Immature natural killer cell (primary cell): ENCODE results near the gene PHACTR1. TPM values are rescaled to one million over a fixed set of nuclear protein-coding genes. Genes with fewer than 3 reads are reported as not detected.

ENCODE experiments used
- DNase-seq, 3 donors: peaks; one replicate each; pipeline ENCODE4 v3.0.0; 2022; ENCODE audit warnings: mixed read lengths in 1 of 3
- H3K27ac Mint-ChIP-seq, 6 donors: one replicate each; pipeline ENCODE4 v1.8.0; 2020; ENCODE audit warnings: mixed read lengths in 6 of 6, mild to moderate bottlenecking in 5 of 6, inconsistent platforms in 4 of 6, moderate library complexity in 3 of 6
- H3K27me3 Mint-ChIP-seq, 3 donors: one replicate each; pipeline ENCODE4 v1.8.0; 2020 to 2021; ENCODE audit warnings: low read depth in 3 of 3, mild to moderate bottlenecking in 3 of 3, mixed read lengths in 3 of 3, moderate library complexity in 3 of 3, inconsistent platforms in 1 of 3
- H3K36me3 Mint-ChIP-seq, 3 donors: one replicate each; pipeline ENCODE4 v1.8.0; 2020; ENCODE audit warnings: mixed read lengths in 3 of 3, inconsistent platforms in 2 of 3, mild to moderate bottlenecking in 2 of 3
- H3K4me1 Mint-ChIP-seq, 2 donors: one replicate each; pipeline ENCODE4 v1.8.0; 2020; ENCODE audit warnings: inconsistent platforms in 2 of 2, mild to moderate bottlenecking in 2 of 2, mixed read lengths in 2 of 2, moderate library complexity in 1 of 2
- H3K4me3 Mint-ChIP-seq, 5 donors: one replicate each; pipeline ENCODE4 v1.8.0; 2020; ENCODE audit warnings: mild to moderate bottlenecking in 5 of 5, mixed read lengths in 5 of 5, inconsistent platforms in 3 of 5, moderate library complexity in 3 of 5
- H3K9me3 Mint-ChIP-seq, 6 donors: one replicate each; pipeline ENCODE4 v1.8.0; 2020; ENCODE audit warnings: mild to moderate bottlenecking in 6 of 6, mixed read lengths in 6 of 6, inconsistent platforms in 4 of 6, moderate library complexity in 3 of 6
- polyA plus RNA-seq, 3 donors: library from polyadenylated mRNA; unstranded; fragments of 300-500 nt; fragmentation: Illumina TruSeq; gene quantifications; one replicate each; pipeline ENCODE4 v1.2.3, GENCODE V29; 2021

The PHACTR1 gene
- polyA plus RNA-seq, 3 donors from 2014 or later, result 0.41 to 1.1 (median 0.43) TPM

DNA sequence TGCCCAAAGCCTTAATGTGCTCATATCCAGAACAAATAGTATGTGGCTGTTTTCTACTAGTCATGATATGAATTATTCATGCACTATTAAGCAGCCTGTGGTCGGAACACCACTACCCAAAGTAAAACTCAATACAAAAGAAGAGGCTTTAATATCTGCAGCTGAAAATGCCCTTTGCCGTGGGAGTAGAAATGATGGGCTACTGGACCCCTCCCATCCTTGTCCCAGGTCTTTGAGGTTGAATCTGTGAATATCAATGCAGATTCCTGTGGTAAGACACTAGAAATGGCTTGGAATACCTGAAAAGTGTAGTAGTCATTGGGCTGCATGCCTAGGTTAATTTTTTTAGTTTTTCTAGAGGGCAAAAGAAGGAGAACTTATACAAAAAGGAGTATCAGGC, 308.0 kb downstream of the PHACTR1 start:
- peaks cover 0 to 11% (median 2%) of the 10 kb centered on the region in 3 donors for H3K27me3 Mint-ChIP-seq
- H3K4me1 Mint-ChIP-seq, result no peaks in the 10 kb centered on the region
- no peak for DNase-seq
- H3K4me3 Mint-ChIP-seq, result no peak overlapping the region
- H3K27ac Mint-ChIP-seq, result no peak overlapping the region
- no peaks in the 10 kb centered on the region for H3K36me3 Mint-ChIP-seq
- H3K9me3 Mint-ChIP-seq, result no peaks in the 10 kb centered on the region

DNA sequence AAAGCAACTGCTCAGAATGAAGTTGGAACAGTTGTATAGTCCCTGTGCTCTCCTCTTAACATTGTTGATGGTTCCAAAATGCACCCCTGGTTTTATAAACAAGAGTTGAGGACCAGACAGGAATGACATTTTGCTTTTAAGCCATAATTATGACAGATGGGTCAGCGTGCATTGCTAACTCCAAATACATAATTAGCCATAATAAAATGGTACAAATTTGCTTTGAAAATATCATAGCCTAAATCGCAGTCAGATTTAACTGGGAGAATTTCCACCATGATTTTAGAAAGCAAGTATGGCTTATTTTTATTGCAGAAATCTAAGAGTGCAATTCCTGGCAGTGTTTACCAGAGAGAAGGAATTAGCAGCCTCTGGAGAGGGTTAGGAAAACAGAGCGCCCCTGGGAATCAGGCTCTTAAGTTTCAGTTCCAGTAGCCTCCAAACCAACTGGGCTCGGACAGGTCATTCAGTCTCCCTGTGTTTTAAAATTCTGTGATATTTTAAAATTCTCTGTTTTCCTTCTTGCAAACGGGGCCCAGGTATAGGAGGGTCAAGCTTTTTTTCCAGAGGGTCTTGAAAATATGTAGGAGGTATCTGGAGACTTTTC, 309.4 kb downstream of the PHACTR1 start:
- H3K9me3 Mint-ChIP-seq, result no peaks in the 10 kb centered on the region
- no peak for DNase-seq
- H3K27ac Mint-ChIP-seq, result no peak overlapping the region
- no peaks in the 10 kb centered on the region for H3K4me1 Mint-ChIP-seq
- H3K27me3 Mint-ChIP-seq, result peaks cover 0 to 11% (median 0%) of the 10 kb centered on the region in 3 donors
- no peak overlapping the region for H3K4me3 Mint-ChIP-seq
- no peaks in the 10 kb centered on the region for H3K36me3 Mint-ChIP-seq

DNA sequence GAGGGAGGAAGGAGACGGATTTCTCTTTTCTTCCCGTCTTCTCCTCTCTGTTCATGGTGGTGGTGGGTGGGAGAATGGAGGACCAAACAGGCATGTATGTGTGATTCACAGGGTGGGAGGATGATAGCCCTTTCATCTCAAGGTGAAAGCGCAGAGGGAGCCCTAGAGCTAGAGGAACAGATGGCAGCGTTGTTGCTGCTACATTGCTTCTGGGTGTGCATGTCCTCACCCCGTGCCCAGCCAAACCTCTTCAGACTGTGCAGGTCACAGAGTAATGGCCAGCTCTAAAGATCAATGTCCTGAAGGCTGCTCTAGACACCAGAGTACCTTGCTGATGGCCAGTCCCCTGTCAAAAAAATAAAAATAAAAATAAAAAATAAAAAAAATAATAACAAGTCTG, 310.0 kb downstream of the PHACTR1 start:
- Mint-ChIP-seq H3K27me3 (peaks cover 0 to 11% (median 0%) of the 10 kb centered on the region in 3 donors), H3K9me3 (no peaks in the 10 kb centered on the region), H3K4me3 (no peak overlapping the region)

DNA sequence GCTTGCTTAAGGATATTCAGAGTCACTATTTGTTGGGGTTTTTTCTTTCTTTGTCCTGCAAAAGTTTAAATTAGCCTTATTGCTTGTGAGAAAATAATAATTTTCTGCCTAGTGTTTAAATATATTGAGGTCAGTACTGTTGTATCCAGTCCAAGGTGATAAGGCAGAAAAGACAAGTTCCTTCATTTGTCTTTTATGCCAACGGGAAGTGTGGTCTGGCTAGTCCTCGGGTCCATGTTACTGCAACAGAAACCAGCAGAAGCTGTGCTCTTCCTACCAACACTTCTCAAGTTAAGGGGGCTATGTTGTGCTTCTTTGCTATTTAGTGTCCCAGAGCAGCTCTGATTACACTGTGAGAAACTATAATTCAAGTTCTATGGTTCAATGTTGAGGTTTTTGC, 310.6 kb downstream of the PHACTR1 start:
- Mint-ChIP-seq H3K9me3 (no peaks in the 10 kb centered on the region), H3K4me1 (no peaks in the 10 kb centered on the region), H3K27me3 (peaks cover 0 to 7% (median 0%) of the 10 kb centered on the region in 3 donors), H3K36me3 (no peaks in the 10 kb centered on the region), H3K27ac (no peak overlapping the region), H3K4me3 (no peak overlapping the region)
- no peak for DNase-seq

More for the DNA sequence above, 310.0 kb downstream of the PHACTR1 start:
- Mint-ChIP-seq H3K4me1 (no peaks in the 10 kb centered on the region), H3K27ac (no peak overlapping the region), H3K36me3 (no peaks in the 10 kb centered on the region)
- no peak for DNase-seq

DNA sequence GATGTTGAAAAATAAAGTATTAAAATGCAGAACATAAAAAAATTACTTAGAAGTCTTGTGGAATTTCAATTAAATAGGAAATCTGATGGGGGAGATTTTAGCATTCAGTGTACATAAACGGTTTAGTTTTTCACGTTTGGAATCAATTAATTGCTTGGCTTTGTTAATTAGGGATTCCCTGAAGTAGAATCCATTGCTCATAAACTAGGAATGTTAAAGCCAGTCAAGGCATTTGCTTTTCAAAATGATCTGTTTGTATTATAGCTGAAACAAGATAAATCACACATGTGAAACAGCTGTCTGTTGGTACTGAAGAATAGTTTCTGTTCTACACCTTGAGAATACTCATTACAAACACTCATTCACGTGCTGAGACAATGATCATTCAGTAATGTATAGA, 313.8 kb downstream of the PHACTR1 start:
- Mint-ChIP-seq H3K4me3 (no peak overlapping the region), H3K9me3 (no peaks in the 10 kb centered on the region), H3K36me3 (no peaks in the 10 kb centered on the region), H3K27me3 (peaks cover 0 to 6% (median 3%) of the 10 kb centered on the region in 3 donors), H3K4me1 (no peaks in the 10 kb centered on the region), H3K27ac (no peak overlapping the region)
- no peak for DNase-seq

DNA sequence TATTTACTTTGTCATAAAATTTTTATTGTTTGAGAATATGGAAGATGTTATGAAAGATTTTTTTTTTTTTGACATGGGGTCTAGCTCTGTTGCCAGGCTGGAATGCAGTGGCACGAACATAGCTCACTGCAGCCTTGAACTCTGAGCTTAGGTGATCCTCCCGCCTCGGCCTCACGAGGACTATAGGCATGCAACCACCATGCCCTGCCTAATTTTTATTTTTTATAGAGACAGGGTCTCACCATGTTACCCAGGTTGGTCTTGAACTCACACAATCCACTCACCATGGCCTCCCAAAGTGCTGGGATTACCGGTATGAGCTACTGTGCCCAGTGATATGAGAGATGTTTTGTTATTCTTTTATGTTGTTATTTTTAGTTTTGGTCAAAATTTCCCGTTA, 316.0 kb downstream of the PHACTR1 start:
- Mint-ChIP-seq H3K27me3 (peaks cover 3 to 9% (median 3%) of the 10 kb centered on the region in 3 donors), H3K4me3 (no peak overlapping the region), H3K4me1 (no peaks in the 10 kb centered on the region), H3K9me3 (no peaks in the 10 kb centered on the region), H3K36me3 (peaks cover 0 to 3% (median 0%) of the 10 kb centered on the region in 3 donors), H3K27ac (no peak overlapping the region)
- no peak for DNase-seq

DNA sequence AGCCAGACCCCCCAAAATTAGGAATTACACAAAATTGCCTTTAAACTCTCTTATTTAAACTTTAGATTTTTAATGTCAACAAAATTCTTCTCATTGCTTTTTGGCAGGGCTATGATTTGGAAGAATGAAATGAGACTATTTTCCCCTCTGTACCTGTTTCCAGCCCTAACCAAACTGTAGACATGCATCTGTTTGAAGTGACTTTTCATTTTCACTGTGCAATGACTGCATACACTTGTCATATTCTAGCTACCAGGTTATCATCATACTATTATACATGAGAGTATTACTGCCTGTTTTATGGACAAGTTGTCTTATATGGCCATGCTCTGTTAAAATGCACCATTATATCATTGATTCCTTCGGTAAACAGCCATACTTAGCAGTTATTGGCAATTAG, 316.6 kb downstream of the PHACTR1 start:
- H3K9me3 Mint-ChIP-seq, result no peaks in the 10 kb centered on the region
- no peak overlapping the region for H3K27ac Mint-ChIP-seq
- H3K36me3 Mint-ChIP-seq, result peaks cover 0 to 5% (median 0%) of the 10 kb centered on the region in 3 donors
- H3K27me3 Mint-ChIP-seq, result peaks cover 3 to 9% (median 3%) of the 10 kb centered on the region in 3 donors
- DNase-seq, result no peak
- no peaks in the 10 kb centered on the region for H3K4me1 Mint-ChIP-seq
- H3K4me3 Mint-ChIP-seq, result no peak overlapping the region

DNA sequence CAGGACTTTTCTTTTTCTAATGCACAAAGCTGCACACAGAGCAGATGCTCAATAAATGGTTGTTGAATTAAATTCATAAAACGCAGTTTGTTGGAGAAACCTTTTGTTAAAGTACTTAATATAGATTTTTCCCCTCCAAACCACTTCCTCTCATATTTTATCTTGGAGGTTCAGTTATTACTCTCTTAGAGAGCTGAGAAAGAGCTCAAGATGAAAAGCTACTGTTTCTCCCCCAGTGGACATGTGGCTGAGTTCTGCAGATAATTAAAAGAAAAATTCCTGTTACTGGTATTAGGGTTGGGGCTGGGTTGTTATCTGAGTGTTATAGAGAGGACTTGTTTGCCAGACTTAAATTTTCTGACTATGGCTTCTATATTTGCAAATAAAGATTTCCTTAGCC, 317.7 kb downstream of the PHACTR1 start:
- Mint-ChIP-seq H3K4me3 (no peak overlapping the region), H3K27ac (no peak overlapping the region), H3K36me3 (peaks cover 0 to 5% (median 0%) of the 10 kb centered on the region in 3 donors), H3K27me3 (peaks cover 3% of the 10 kb centered on the region in 3 donors), H3K4me1 (no peaks in the 10 kb centered on the region), H3K9me3 (no peaks in the 10 kb centered on the region)
- DNase-seq, result no peak

DNA sequence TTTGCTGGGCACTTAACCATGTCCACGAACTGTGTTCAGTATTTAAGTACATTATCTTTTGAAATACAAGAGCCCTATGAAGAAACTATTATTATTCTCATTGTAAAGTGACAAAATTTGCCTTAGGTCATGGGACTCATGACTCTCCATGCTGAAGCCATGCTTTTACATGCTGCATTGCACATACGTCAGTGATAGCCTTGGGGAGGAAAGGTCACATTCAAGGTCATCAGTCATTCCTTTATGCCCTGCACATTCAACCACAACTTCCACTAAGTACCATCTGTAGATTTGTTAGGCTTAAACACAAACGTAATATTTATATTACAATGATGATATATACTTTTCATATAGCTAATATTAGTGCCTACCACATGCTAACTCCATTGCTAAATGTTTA, 319.0 kb downstream of the PHACTR1 start:
- H3K4me1 Mint-ChIP-seq, result no peaks in the 10 kb centered on the region
- no peak for DNase-seq
- no peak overlapping the region for H3K27ac Mint-ChIP-seq
- H3K27me3 Mint-ChIP-seq, result peaks cover 3 to 5% (median 3%) of the 10 kb centered on the region in 3 donors
- H3K4me3 Mint-ChIP-seq, result no peak overlapping the region
- H3K36me3 Mint-ChIP-seq, result peaks cover 0 to 5% (median 0%) of the 10 kb centered on the region in 3 donors
- H3K9me3 Mint-ChIP-seq, result no peaks in the 10 kb centered on the region

DNA sequence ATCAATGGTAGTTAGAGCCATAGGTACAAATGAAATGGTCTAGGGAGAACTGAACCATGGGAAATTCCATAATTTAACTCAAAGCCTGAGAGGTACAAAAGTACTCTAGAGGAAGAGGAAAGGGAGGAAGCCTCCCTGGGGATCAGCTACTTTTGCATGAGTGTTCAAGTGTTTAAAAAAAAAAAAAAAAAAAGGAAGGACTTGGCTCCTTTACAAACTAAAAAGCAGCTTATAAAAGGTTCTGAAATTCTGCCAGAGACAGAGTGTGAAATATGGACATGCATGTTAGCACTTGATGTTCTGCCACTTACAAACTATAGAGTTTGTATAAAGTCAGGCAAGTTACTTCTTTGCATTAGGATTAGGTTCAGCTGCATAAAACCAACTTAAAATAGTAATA, 321.7 kb downstream of the PHACTR1 start:
- Mint-ChIP-seq H3K27ac (no peak overlapping the region), H3K36me3 (peaks cover 0 to 5% (median 0%) of the 10 kb centered on the region in 3 donors), H3K27me3 (peaks cover 0 to 5% (median 3%) of the 10 kb centered on the region in 3 donors), H3K4me1 (no peaks in the 10 kb centered on the region), H3K4me3 (no peak overlapping the region), H3K9me3 (no peaks in the 10 kb centered on the region)
- DNase-seq, result no peak

DNA sequence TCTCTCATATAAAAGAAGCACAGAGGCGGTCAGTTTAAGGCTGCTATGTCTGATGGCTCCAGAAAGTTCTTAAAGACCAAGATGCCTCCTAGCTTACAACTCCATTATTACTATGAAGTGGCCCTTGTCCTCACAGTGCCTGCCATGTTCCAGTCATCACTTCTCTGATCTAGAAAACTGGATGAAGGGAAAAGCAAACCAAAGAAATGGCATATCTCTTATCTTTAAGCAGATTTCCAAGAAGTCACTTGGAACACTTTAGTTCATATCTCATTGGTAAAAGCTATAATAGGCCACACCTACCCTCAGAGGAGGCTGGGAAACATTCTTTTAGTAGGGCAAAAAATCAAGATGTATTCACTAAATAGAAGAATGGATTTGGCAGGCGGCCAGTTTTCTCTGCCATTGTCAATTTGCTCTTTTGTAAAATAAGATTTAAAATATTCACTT, 322.2 kb downstream of the PHACTR1 start:
- no peak for DNase-seq
- H3K9me3 Mint-ChIP-seq, result no peaks in the 10 kb centered on the region
- no peaks in the 10 kb centered on the region for H3K4me1 Mint-ChIP-seq
- no peak overlapping the region for H3K4me3 Mint-ChIP-seq
- peaks cover 0 to 5% (median 3%) of the 10 kb centered on the region in 3 donors for H3K27me3 Mint-ChIP-seq
- H3K27ac Mint-ChIP-seq, result no peak overlapping the region
- peaks cover 0 to 5% (median 0%) of the 10 kb centered on the region in 3 donors for H3K36me3 Mint-ChIP-seq

DNA sequence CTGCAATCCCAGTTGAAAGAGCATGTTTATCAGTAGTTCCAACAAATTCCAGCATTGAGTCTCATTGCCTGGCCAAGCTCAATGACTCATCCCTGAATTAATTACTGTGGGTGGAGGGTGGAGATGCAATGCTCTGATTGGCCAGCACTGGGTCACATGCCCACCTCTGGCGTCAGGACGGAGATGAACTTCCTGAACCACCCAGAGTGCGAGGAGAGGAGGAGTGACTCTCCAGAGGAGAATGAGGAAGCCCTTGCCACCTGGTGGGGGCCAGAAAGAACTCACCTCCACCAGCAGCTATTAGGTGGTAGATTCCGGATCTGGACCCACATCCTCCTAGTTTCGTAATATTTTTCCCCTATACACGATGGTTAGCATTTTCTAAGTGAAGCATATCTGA, 327.8 kb downstream of the PHACTR1 start:
- H3K27me3 Mint-ChIP-seq, result peaks cover 2 to 5% (median 4%) of the 10 kb centered on the region in 3 donors
- H3K4me1 Mint-ChIP-seq, result no peaks in the 10 kb centered on the region
- no peaks in the 10 kb centered on the region for H3K36me3 Mint-ChIP-seq
- no peaks in the 10 kb centered on the region for H3K9me3 Mint-ChIP-seq
- H3K4me3 Mint-ChIP-seq, result no peak overlapping the region
- no peak for DNase-seq
- H3K27ac Mint-ChIP-seq, result no peak overlapping the region

DNA sequence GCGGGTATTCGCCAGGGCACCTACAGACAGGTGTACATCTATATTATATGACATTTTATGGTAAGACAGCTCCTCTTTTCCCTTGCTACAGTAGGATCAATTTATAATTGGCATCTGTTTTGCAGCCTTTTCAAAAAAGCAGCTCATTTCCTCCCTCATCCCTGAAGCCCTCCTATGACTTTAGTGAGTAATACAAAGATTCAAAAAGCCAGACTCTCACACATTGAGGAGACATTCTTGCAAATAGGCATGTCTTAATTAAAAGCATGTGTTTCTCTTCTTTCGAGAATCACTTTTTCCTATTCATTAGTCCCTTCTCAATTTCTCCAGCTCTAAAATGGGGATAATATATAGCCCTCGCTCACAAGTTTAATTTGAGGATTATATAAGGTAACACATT, 328.3 kb downstream of the PHACTR1 start:
- no peaks in the 10 kb centered on the region for H3K36me3 Mint-ChIP-seq
- H3K27ac Mint-ChIP-seq, result no peak overlapping the region
- peaks cover 3 to 5% (median 3%) of the 10 kb centered on the region in 3 donors for H3K27me3 Mint-ChIP-seq
- DNase-seq, result no peak
- H3K4me1 Mint-ChIP-seq, result no peaks in the 10 kb centered on the region
- no peaks in the 10 kb centered on the region for H3K9me3 Mint-ChIP-seq
- H3K4me3 Mint-ChIP-seq, result no peak overlapping the region

DNA sequence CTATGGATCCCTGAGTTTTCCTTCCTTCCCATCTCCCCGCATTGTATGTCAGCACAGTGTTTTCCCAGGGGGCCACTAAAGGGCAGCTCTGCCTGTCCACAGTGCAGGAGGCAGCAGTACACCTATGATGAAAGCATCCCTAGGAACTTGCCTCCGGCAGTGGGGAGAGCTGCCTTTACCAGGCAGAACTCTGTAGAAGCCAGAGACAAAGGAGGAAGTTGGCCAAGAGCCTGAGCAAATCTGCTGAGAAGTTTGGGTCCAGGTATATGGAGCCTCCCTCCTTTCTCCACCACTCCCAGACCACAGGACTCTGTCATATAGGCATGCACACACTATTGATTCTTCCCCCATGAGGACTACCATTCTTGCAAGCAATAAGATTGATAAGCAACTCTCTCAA, 329.1 kb downstream of the PHACTR1 start:
- Mint-ChIP-seq H3K9me3 (no peaks in the 10 kb centered on the region), H3K27ac (no peak overlapping the region), H3K4me1 (no peaks in the 10 kb centered on the region), H3K27me3 (peaks cover 3 to 5% (median 3%) of the 10 kb centered on the region in 3 donors), H3K4me3 (no peak overlapping the region), H3K36me3 (no peaks in the 10 kb centered on the region)
- no peak for DNase-seq

DNA sequence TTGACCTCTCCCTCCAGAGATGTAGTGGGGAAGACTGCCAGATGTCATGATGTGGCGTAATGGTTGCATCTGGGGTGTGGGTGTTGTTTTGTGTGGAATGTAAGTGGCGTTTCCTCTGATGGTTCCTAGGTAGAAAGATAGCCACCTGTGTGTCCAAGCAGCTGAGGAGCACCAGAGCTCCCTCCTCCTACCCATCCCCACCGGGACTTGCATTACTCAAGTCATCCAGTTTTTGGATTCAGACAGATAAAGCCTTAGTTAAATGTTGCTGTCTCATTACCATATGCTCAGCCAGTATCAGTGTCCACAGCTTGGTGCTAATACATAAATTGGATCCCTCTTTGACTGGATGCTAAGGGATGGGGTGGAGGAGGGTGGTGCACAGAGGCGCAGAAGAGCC, 329.5 kb downstream of the PHACTR1 start:
- Mint-ChIP-seq H3K9me3 (no peaks in the 10 kb centered on the region), H3K36me3 (no peaks in the 10 kb centered on the region), H3K4me3 (no peak overlapping the region), H3K27me3 (peaks cover 3 to 6% (median 5%) of the 10 kb centered on the region in 3 donors), H3K27ac (no peak overlapping the region), H3K4me1 (no peaks in the 10 kb centered on the region)
- DNase-seq, result no peak
